Mesenchymal stem cell (in vitro differentiated cells and primary cell): ENCODE data around the gene CST11. TPM values are rescaled to one million over a fixed set of nuclear protein-coding genes. Genes with fewer than 3 reads are reported as not detected.
A peak's percentile ranks its signal among the peaks of the same experiment; 100 is the strongest.

Experiments used
- DNase-seq: peaks from one replicate; pipeline ENCODE4 v3.0.0-alpha.2; 2013
- H2AFZ ChIP-seq: one replicate; pipeline ENCODE4 v1.6.1; 2013; ENCODE audit warnings: low read depth, mild to moderate bottlenecking, control low read depth, inconsistent platforms, low read length, moderate library complexity
- H2AK5ac ChIP-seq: 2 replicates; pipeline ENCODE4 v1.6.1; 2013; ENCODE audit warnings: low read length, moderate library complexity, mild to moderate bottlenecking, inconsistent platforms; ENCODE audit not compliant: severe bottlenecking
- H2BK120ac ChIP-seq: one replicate; pipeline ENCODE4 v1.6.1; 2013; ENCODE audit warnings: low read depth, mild to moderate bottlenecking, inconsistent platforms, low read length, moderate library complexity
- H2BK12ac ChIP-seq, 2 experiments: one replicate each; pipeline ENCODE4 v1.6.1; 2013; ENCODE audit warnings: inconsistent platforms in 2 of 2, low read length in 2 of 2, mild to moderate bottlenecking in 2 of 2, moderate library complexity in 2 of 2, control low read depth in 1 of 2
- H2BK15ac ChIP-seq: one replicate; pipeline ENCODE4 v1.6.1; 2013; ENCODE audit warnings: mild to moderate bottlenecking, low read depth, inconsistent platforms; ENCODE audit not compliant: poor library complexity, severe bottlenecking
- H2BK5ac ChIP-seq: 2 replicates; pipeline ENCODE4 v1.6.1; 2013; ENCODE audit warnings: low read depth, mild to moderate bottlenecking, low read length, control low read depth, inconsistent platforms; ENCODE audit not compliant: poor library complexity, severe bottlenecking
- H3K14ac ChIP-seq, 2 experiments: one replicate each; pipeline ENCODE4 v1.6.1; 2013; ENCODE audit warnings: inconsistent platforms in 2 of 2, low read length in 2 of 2, control low read depth in 1 of 2, mild to moderate bottlenecking in 1 of 2, moderate library complexity in 1 of 2
- H3K18ac ChIP-seq, 2 experiments: one replicate each; pipeline ENCODE4 v1.6.1; 2013; ENCODE audit warnings: inconsistent platforms in 2 of 2, low read length in 2 of 2, control low read depth in 1 of 2, low read depth in 1 of 2, mild to moderate bottlenecking in 1 of 2
- H3K23ac ChIP-seq, 2 experiments: one replicate each; pipeline ENCODE4 v1.6.1; 2013; ENCODE audit warnings: inconsistent platforms in 2 of 2, low read length in 2 of 2, mild to moderate bottlenecking in 2 of 2, moderate library complexity in 2 of 2, control low read depth in 1 of 2
- H3K27ac ChIP-seq: 2 replicates; pipeline ENCODE4 v1.5.1; 2013; ENCODE audit warnings: mild to moderate bottlenecking, moderate library complexity, low read length, control low read depth, inconsistent platforms; ENCODE audit not compliant: poor library complexity, severe bottlenecking
- H3K27me3 ChIP-seq, 2 experiments: 2 replicates each; pipeline versions ENCODE4 v1.6.1 to v1.7.0; 2013; ENCODE audit warnings: low read length in 2 of 2, mild to moderate bottlenecking in 2 of 2, moderate library complexity in 2 of 2, control low read depth in 1 of 2, inconsistent platforms in 1 of 2; ENCODE audit not compliant: control insufficient read depth in 1 of 2, insufficient read depth in 1 of 2
- H3K36me3 ChIP-seq, 2 experiments: 2 replicates each; pipeline versions ENCODE4 v1.6.1 to v1.7.0; 2013; ENCODE audit warnings: low read length in 2 of 2, control low read depth in 1 of 2, inconsistent platforms in 1 of 2, low read depth in 1 of 2, mild to moderate bottlenecking in 1 of 2; ENCODE audit not compliant: insufficient read depth in 2 of 2, control insufficient read depth in 1 of 2
- H3K4ac ChIP-seq, 2 experiments: one replicate each; pipeline ENCODE4 v1.6.1; 2013; ENCODE audit warnings: inconsistent platforms in 2 of 2, low read length in 2 of 2, mild to moderate bottlenecking in 2 of 2, moderate library complexity in 2 of 2, control low read depth in 1 of 2, low read depth in 1 of 2
- H3K4me1 ChIP-seq: 2 replicates; pipeline ENCODE4 v1.6.1; 2013; ENCODE audit warnings: low read depth, low read length, control low read depth; ENCODE audit not compliant: control insufficient read depth, insufficient read depth
- H3K4me2 ChIP-seq: 2 replicates; pipeline ENCODE4 v1.6.1; 2013; ENCODE audit warnings: low read length, mild to moderate bottlenecking, inconsistent platforms; ENCODE audit not compliant: poor library complexity, severe bottlenecking
- H3K4me3 ChIP-seq, 2 experiments: 2 replicates each; pipeline versions ENCODE4 v1.5.1 to v1.7.0; 2013; ENCODE audit warnings: low read length in 2 of 2, mild to moderate bottlenecking in 2 of 2, control low read depth in 1 of 2, low read depth in 1 of 2; ENCODE audit not compliant: insufficient read depth in 1 of 2
- H3K79me1 ChIP-seq: replicated peaks from 2 replicates; pipeline ENCODE4 v1.6.1; 2013; ENCODE audit warnings: mild to moderate bottlenecking, control low read depth, low read length, inconsistent platforms; ENCODE audit not compliant: poor library complexity, severe bottlenecking
- H3K9ac ChIP-seq: 2 replicates; pipeline ENCODE4 v1.7.0; 2013; ENCODE audit warnings: mild to moderate bottlenecking, low read length, moderate library complexity
- H3K9me3 ChIP-seq: 2 replicates; pipeline ENCODE4 v1.7.0; 2013; ENCODE audit warnings: mild to moderate bottlenecking, low read length; ENCODE audit not compliant: control insufficient read depth
- H4K8ac ChIP-seq: one replicate; pipeline ENCODE4 v1.6.1; 2013; ENCODE audit warnings: inconsistent platforms, mild to moderate bottlenecking, low read length, moderate library complexity
- H4K91ac ChIP-seq: one replicate; pipeline ENCODE4 v1.6.1; 2013; ENCODE audit warnings: mild to moderate bottlenecking, low read length, inconsistent platforms
- WGBS: methylation state at CpG from one replicate; pipeline ENCODE4 v1.1.7; 2013; ENCODE audit warnings: mixed read lengths; 5-methylcytosine and 5-hydroxymethylcytosine counted together
- polyA plus RNA-seq, 2 experiments: library from polyadenylated mRNA; stranded (reverse); fragments of 200-250 nt; gene quantifications; one replicate each; pipeline ENCODE4 v1.2.3, GENCODE V29; 2013

CST11 gene
- polyA plus RNA-seq (2013, experiment 1 of 2) = not detected
- polyA plus RNA-seq (2013, experiment 2 of 2) = not detected

DNA sequence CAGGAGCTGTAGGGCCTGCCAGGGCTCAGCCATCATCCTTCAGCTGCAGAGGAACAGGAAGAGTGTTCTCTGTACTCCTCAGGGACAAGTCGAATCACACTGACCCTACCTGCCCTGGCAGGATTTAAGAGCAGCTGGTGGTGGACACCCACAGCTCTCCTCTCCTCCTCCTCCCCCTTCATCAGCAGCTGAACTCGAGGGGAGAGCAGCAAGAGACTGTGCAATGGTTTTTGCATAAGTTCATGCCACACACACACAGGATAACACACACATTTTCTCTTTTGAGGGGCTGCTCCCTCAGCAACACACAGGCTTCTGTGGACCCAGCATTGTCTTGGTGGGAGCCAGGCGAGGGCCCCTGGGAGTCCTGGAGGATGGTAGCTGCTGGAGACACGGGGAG is at the start of gene CST11:
Gene CST11 (minus strand): TSS at position 101 of the 400 bp plus-strand sequence. CDS start 65 bp downstream, at position 36.
- peaks cover 2% of the 10 kb centered on the region for H3K4me1 ChIP-seq
- no peak within 1 kb of the TSS for H3K9ac ChIP-seq
- no peak within 1 kb of the TSS for H3K4me3 ChIP-seq
- H4K8ac ChIP-seq = no peak within 1 kb of the TSS
- H3K4ac ChIP-seq = no peak within 1 kb of the TSS
- peak within 1 kb of the TSS in 1 of 2 experiments; percentile 51 for H3K14ac ChIP-seq
- H2BK12ac ChIP-seq = no peak within 1 kb of the TSS
- H3K79me1 ChIP-seq = no peaks in the 10 kb centered on the region
- no peak within 1 kb of the TSS for H3K23ac ChIP-seq
- H2AK5ac ChIP-seq = no peak within 1 kb of the TSS
- peaks cover 7 to 42% of the 10 kb centered on the region in 2 experiments for H3K27me3 ChIP-seq
- H3K9me3 ChIP-seq = peaks cover 6% of the 10 kb centered on the region
- no peak within 1 kb of the TSS for H3K18ac ChIP-seq
- no peak for DNase-seq
- no peak within 1 kb of the TSS for H4K91ac ChIP-seq
- H3K4me2 ChIP-seq = no peak within 1 kb of the TSS
- no peaks in the 10 kb centered on the region for H3K36me3 ChIP-seq
- H2BK120ac ChIP-seq = no peak within 1 kb of the TSS
- no peak within 1 kb of the TSS for H2AFZ ChIP-seq
- H2BK5ac ChIP-seq = no peak within 1 kb of the TSS
- 73% methylated on average over 4 of the region's 4 CpGs for WGBS
- H2BK15ac ChIP-seq = peak within 1 kb of the TSS; percentile 26
- H3K27ac ChIP-seq = no peak within 1 kb of the TSS

GRCh38 chr20:23501926-23502325 is 49.2 kb upstream of the CST11 start:
- Histone ChIP-seq H3K23ac (no peak overlapping the region), H3K4me2 (no peak overlapping the region), H3K36me3 (no peaks in the 10 kb centered on the region), H2BK15ac (no peak overlapping the region), H3K14ac (no peak overlapping the region), H2BK120ac (no peak overlapping the region), H3K79me1 (no peaks in the 10 kb centered on the region), H3K4ac (no peak overlapping the region), H3K9ac (no peak overlapping the region), H4K91ac (no peak overlapping the region), H3K9me3 (no peaks in the 10 kb centered on the region), H4K8ac (no peak overlapping the region), H3K27me3 (peaks cover 7 to 14% of the 10 kb centered on the region in 2 experiments), H2BK12ac (no peak overlapping the region), H3K27ac (no peak overlapping the region), H3K4me1 (peaks cover 2% of the 10 kb centered on the region), H2BK5ac (no peak overlapping the region), H3K18ac (no peak overlapping the region), H2AFZ (no peak overlapping the region), H2AK5ac (no peak overlapping the region), H3K4me3 (no peak overlapping the region)
- no peak for DNase-seq
- whole genome bisulfite sequencing = 79% methylated on average over 4 of the region's 4 CpGs

GRCh38 chr20:23497536-23497935 is 44.9 kb upstream of the CST11 start:
- Histone ChIP-seq H3K23ac (no peak overlapping the region), H2BK12ac (no peak overlapping the region), H3K4me2 (no peak overlapping the region), H2BK5ac (no peak overlapping the region), H3K36me3 (no peaks in the 10 kb centered on the region), H3K4me3 (no peak overlapping the region), H3K9me3 (no peaks in the 10 kb centered on the region), H4K91ac (no peak overlapping the region), H4K8ac (no peak overlapping the region), H3K18ac (no peak overlapping the region), H3K27me3 (peaks cover 7 to 19% of the 10 kb centered on the region in 2 experiments), H3K14ac (no peak overlapping the region), H2AFZ (no peak overlapping the region), H3K4ac (no peak overlapping the region), H2BK15ac (no peak overlapping the region), H2AK5ac (no peak overlapping the region), H2BK120ac (no peak overlapping the region), H3K27ac (no peak overlapping the region), H3K79me1 (no peaks in the 10 kb centered on the region), H3K4me1 (peaks cover 2% of the 10 kb centered on the region), H3K9ac (no peak overlapping the region)
- 83% methylated on average over 1 of the region's 1 CpG for WGBS
- no peak for DNase-seq

GRCh38 chr20:23493172-23493772 is 40.6 kb upstream of the CST11 start:
- peaks cover 2% of the 10 kb centered on the region for H3K9me3 ChIP-seq
- H2BK5ac ChIP-seq = no peak overlapping the region
- H2AFZ ChIP-seq = no peak overlapping the region
- H3K27ac ChIP-seq = no peak overlapping the region
- no peak overlapping the region for H4K8ac ChIP-seq
- H3K27me3 ChIP-seq = peaks cover 0 to 5% of the 10 kb centered on the region in 2 experiments
- no peak overlapping the region for H3K4me3 ChIP-seq
- H3K4me2 ChIP-seq = no peak overlapping the region
- no peaks in the 10 kb centered on the region for H3K36me3 ChIP-seq
- H4K91ac ChIP-seq = no peak overlapping the region
- no peaks in the 10 kb centered on the region for H3K79me1 ChIP-seq
- H3K4me1 ChIP-seq = no peaks in the 10 kb centered on the region
- H3K4ac ChIP-seq = no peak overlapping the region
- no peak overlapping the region for H2BK15ac ChIP-seq
- H3K23ac ChIP-seq = no peak overlapping the region
- H3K18ac ChIP-seq = no peak overlapping the region
- no peak overlapping the region for H2BK12ac ChIP-seq
- no peak overlapping the region for H3K14ac ChIP-seq
- no peak overlapping the region for H2BK120ac ChIP-seq
- DNase-seq = no peak
- H2AK5ac ChIP-seq = no peak overlapping the region
- no peak overlapping the region for H3K9ac ChIP-seq
- 59% methylated on average over 3 of the region's 3 CpGs for WGBS
